GM19438 (cell line): ENCODE measurements around the gene PARP15.
A peak's percentile ranks its signal among the peaks of the same experiment; 100 is the strongest.
"Not testable (repeated sequence)": the region's sequence is repeated elsewhere in the genome, so short reads cannot be mapped to it uniquely, and the experiment has no call there.

Source experiments
- ATAC-seq: cut with Tn5 transposase; IDR thresholded peaks from one replicate; pipeline ENCODE4 v1.9.1; 2021; ENCODE audit warnings: low read depth; ENCODE audit not compliant: unreplicated experiment

The PARP15 gene

DNA sequence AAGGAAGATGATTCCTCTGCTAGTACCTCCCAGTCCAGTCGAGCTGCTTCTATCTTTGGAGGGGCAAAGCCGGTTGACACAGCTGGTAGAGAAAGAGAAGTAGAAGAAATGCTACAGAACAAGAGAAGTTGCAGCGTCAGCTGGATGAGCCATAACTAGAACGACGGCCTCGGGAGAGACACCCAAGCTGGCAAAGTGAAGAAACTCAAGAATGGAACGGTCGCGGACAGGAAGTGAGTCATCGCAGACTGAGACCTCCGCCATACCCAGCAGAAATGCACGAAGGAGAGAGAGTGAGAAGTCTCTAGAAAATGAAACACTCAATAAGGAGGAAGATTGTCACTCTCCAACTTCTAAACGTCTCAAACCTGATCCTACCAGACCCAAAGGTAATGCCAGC, 84.2 kb downstream of the PARP15 start:
- ATAC-seq = no peak

- no peak for ATAC-seq
These were observed 85.1 kb downstream of the PARP15 start for GRCh38 chr3:122662505-122662904.

DNA sequence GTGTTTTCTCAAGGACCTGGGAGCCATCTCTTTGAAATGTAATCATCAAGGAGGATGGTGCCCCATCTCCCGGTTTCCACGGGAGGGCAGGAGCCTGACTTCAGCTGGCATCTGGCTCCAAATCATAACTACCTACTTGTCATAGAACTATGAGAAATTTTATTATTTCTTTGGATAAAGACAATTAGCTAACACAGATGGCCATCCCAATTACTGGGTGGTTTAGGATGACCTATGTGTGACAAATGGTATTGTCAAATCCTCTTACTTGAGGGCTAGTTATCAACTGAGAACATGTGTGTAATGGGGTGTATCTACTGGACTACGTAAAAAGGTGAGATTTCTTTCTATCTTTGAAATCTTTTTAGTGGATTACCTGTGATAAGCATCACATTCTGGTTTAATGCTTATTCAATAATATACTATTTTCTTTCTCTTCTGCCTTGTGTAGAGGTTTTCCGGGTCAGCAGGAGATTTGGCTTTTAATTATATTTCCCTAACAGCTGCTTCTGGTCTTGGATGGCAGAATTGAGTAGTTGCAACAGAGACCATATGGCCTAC, 87.9 kb downstream of the PARP15 start:
- ATAC-seq = no peak

DNA sequence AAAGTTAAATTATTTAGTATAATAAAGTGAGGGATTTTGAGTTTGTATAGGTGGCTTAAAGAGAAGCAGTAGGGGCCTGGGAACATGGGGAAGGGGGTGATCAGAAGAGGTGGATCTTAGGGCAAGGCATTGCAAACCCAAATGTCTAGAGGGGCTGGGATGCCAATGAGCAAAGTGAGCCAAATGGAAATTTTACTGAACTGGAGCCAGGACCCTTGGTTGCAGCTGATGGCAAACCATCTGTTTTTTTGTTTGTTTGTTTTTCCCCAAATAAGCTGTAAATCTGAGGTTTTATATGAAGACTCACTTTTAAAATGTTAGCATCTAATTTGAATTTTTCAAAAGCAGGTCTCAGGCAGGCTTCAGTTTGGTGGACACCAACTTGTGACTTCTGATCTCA, 88.4 kb downstream of the PARP15 start:
- ATAC-seq = no peak

GRCh38 chr3:122668930-122669730, 91.7 kb downstream of the PARP15 start:
- ATAC-seq = no peak

- no peak for ATAC-seq
These were observed 94.1 kb downstream of the PARP15 start for GRCh38 chr3:122671553-122671952.

- no peak for ATAC-seq
These were observed 96.9 kb downstream of the PARP15 start for GRCh38 chr3:122674339-122674738.

- ATAC-seq = no peak
These were observed 99.3 kb downstream of the PARP15 start for GRCh38 chr3:122676759-122677158.

DNA sequence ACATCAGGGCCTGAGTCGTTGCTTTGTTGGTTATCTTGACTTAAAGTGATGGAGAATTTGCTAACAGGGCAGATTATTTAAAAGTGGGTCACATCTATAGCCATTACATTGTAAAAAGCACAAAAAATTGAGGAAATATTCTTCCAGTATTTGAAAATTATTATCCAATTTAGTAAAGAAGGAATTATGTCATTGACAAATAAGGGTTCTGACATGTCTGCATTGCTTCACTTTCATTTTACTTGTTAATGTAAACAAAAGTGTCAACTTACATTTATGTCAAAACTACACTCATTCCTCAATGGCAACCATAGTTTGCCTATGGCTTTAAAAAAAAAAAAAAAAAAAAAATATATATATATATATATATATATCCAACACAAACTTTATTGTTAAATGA, 99.8 kb downstream of the PARP15 start:
- ATAC-seq = no peak

- ATAC-seq = no peak
These were observed 101.1 kb downstream of the PARP15 start for GRCh38 chr3:122678506-122678905.

DNA sequence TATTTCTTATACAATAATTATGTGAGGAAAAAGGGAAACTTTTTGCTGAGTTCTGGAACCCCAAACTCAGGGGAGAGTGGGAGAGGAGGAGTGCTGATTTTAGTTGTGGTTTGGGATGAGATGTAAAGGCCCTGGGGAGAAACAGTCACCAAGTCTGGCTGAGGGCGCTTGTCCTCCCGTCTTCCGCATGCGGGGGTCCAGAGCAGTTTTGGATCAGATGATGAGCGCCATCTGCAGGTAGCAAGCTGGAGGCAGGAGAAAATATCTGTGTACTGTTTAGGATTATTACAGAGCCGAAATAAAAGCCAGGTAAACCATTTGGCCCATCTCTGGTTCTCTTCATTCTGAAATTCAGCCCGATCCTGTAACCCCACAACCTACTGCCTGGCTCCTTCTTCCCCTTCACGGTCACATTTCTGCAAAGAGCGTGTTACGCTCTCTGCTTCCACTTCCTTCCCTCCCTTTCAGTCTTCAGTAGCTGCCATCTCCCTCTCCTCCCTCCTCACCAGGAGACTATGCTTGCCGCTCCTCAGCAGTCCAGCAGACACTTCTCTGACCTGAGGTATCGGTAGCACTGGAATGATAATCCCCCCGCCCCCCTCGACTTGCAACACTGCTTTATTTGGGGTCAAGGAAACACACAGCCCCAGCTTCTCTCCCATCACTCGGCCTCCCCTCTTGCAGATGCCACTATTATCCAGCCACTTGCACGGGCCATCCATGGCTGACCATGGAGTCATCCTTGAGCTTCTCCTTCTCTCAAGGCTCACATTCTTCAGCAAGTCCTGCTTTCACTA, 101.8 kb downstream of the PARP15 start:
- peak; percentile 5 for ATAC-seq

- ATAC-seq = peak; percentile 23
These were observed 102.5 kb downstream of the PARP15 start for GRCh38 chr3:122679882-122680474.

- ATAC-seq = peak; percentile 56
These were observed 103.2 kb downstream of the PARP15 start, which contains the start of gene PARP14 for GRCh38 chr3:122680475-122681283. PARP14 (plus strand) TSS chr3:122680839; CDS start chr3:122680884, 45 bp downstream.

DNA sequence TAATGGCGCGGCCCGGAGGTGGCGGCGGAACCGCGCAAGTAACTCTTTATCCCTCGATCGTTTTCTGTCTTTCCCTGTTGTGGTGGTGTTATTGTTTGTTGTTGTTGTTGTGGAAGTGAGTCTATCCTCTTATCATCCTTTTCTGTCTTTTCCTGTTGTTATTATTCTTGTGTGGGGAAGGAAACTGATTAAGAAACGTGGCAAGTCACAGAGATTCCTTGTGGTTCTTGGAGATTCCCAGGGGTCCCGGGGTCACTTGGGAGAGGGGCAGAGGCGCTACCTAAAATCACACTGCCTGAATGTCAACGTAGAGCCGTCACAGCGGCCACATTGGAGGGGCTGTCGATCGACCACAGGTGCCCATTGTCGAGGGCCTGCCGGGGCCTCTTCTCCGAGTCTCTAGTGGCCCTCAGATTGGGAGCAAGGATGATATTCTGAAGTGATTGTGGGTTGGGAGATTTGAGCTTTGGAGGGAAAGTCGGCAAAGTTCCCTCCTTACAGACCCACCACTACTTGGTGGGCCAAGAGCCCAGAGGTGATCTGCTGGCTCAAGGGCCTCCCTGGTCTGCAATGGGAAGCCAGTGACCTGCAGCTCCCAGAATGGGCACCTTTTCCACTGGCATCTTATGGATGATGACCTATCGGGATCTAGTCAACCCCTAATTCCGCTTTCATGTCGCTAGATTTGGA, 104.0 kb downstream of the PARP15 start:
- no peak for ATAC-seq

- ATAC-seq = no peak
These were observed 104.5 kb downstream of the PARP15 start for GRCh38 chr3:122681974-122682409.

GRCh38 chr3:122682778-122683411, 105.4 kb downstream of the PARP15 start:
- ATAC-seq = not testable (repeated sequence)

GRCh38 chr3:122687298-122687697, 109.8 kb downstream of the PARP15 start:
- no peak for ATAC-seq
